ENCODE results near the gene ANKRD52. TPM values are rescaled to one million over a fixed set of nuclear protein-coding genes. Genes with fewer than 3 reads are reported as not detected.
A peak's percentile ranks its signal among the peaks of the same experiment; 100 is the strongest.

Gene ANKRD52
- total and polyA plus RNA-seq, 9 of the 15 experiments (the other 6 are each of a cell fraction or from before 2014, with no cell fraction given) = 0.52 to 46.8 (median 7.9) TPM

DNA sequence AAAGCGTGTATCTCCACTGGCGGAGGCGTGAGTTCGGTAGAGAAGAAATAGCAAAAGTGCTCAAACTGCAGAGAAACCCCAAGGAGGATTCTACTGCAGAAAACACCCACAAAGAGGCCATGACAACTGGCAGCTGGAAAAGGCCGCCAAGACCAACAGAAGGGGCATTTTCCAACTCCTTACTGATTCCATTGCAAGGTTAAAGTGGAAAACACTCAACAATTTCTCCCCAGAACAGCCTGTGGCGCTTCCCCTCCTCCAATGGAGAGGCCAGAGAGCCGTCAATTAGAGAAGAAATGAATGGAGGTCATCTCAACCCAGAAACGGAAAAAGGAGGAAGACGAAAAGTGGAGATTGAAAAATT lies 618 bp upstream of the ANKRD52 start:
- ChIA-PET CTCF (ENCODE audit: low intra/inter-chr PET ratio) (interaction anchor here (0.8 to 2.4 kb wide), 4 partner anchors 35 to 140 kb away, joined by 3 to 11 read pairs (median 5); partner anchors contain the start of gene SMARCC2), POLR2A (interaction anchor here (0.6 to 1.5 kb wide), 6 partner anchors 11 to 222 kb away, joined by 3 to 4 read pairs (median 4); no protein-coding TSS in a partner anchor)
- H3K27ac ChIP-seq (ENCODE audit: extremely low read depth, low read depth, low read length) = peak overlapping the region; percentile 84
- no peaks in the 10 kb centered on the region for H3K27me3 ChIP-seq (ENCODE audit: control insufficient read depth in 2 of 2, insufficient read depth in 2 of 2, low read length in 2 of 2)
- DNase-seq (ENCODE audit: extremely low read depth in 1 of 4, low spot score in 3 of 4) (no peak), FAIRE-seq (no peak), ATAC-seq (no peak; the same call in none of the 3 replicates)
- H4K20me1 ChIP-seq (replicated peaks; ENCODE audit: control insufficient read depth, insufficient read depth, low read length) = peaks cover 6% of the 10 kb centered on the region
- BruUV-seq (replicated peaks) = no TSS peak
- 24% methylated on average over 8 of the region's 9 CpGs for WGBS (ENCODE audit: insufficient coverage, low coverage, missing lambda C conversion rate)
- in situ Hi-C loops (cut with MboI) = loop anchor here (5.0 kb wide), 1 partner anchor 67 kb away; no protein-coding TSS in a partner anchor
- peak overlapping the region; percentile 97 for H3K4me2 ChIP-seq (ENCODE audit: insufficient read depth, low read length)
- no peaks in the 10 kb centered on the region for H3K9me3 ChIP-seq (replicated peaks; ENCODE audit: control insufficient read depth, insufficient read depth, low read depth, low read length)
- peaks cover 24% of the 10 kb centered on the region for H3K79me2 ChIP-seq (ENCODE audit: control insufficient read depth, insufficient read depth, low read length)
- peaks cover 12 to 20% of the 10 kb centered on the region in 2 experiments; a peak in 4 of 5 replicates for H3K4me1 ChIP-seq (replicated peaks in 1 of 2; ENCODE audit: control insufficient read depth in 2 of 2, insufficient read depth in 2 of 2, low read length in 2 of 2)
- peaks cover 33% of the 10 kb centered on the region; the same call in 2 of the 3 replicates for H3K36me3 ChIP-seq (ENCODE audit: control insufficient read depth, insufficient read depth, low read length)
- H3K4me3 ChIP-seq = peak overlapping the region; percentile 91
- peak overlapping the region; percentile 85 to 95 for H3K9ac ChIP-seq (ENCODE audit: insufficient read depth in 1 of 2, low read depth in 2 of 2, low read length in 2 of 2)
- H2AFZ ChIP-seq (ENCODE audit: low read depth, low read length) = peak overlapping the region; percentile 98
- intact Hi-C loops (cut with micrococcal nuclease) = loop anchor here (2.0 kb wide), 2 partner anchors 34 to 140 kb away; partner anchors contain the start of genes NABP2 and ZC3H10
- no peaks in the 10 kb centered on the region for H3K9me1 ChIP-seq (ENCODE audit: control insufficient read depth, insufficient read depth, low read length)
- 0 out of 4 replicates have a peak, but pooled peaks of 1 of the 2 experiments have one; percentile 14 for TF ChIP-seq ARNT (IDR thresholded peaks at IDR 0.05)
- no peak for TF ChIP-seq SUPT5H (IDR thresholded peaks at IDR 0.05)
- TF ChIP-seq SRSF9 (IDR thresholded peaks at IDR 0.05; ENCODE audit: borderline replicate concordance, low read depth, low read length) = no peak
- TF ChIP-seq, protein P1, sequence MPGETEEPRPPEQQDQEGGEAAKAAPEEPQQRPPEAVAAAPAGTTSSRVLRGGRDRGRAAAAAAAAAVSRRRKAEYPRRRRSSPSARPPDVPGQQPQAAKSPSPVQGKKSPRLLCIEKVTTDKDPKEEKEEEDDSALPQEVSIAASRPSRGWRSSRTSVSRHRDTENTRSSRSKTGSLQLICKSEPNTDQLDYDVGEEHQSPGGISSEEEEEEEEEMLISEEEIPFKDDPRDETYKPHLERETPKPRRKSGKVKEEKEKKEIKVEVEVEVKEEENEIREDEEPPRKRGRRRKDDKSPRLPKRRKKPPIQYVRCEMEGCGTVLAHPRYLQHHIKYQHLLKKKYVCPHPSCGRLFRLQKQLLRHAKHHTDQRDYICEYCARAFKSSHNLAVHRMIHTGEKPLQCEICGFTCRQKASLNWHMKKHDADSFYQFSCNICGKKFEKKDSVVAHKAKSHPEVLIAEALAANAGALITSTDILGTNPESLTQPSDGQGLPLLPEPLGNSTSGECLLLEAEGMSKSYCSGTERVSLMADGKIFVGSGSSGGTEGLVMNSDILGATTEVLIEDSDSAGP (CRISPR knock-in tag; IDR thresholded peaks at IDR 0.05) = no peak
- TF ChIP-seq SRF (CRISPR knock-in tag; IDR thresholded peaks at IDR 0.05) = no peak
- no peak for TF ChIP-seq CBX3 (IDR thresholded peaks at IDR 0.05; ENCODE audit: borderline replicate concordance in 1 of 2, low read length in 2 of 2)
- no peak for TF ChIP-seq MCM2 (IDR thresholded peaks at IDR 0.05; ENCODE audit: low read depth)
- no peak for TF ChIP-seq ZNF232 (CRISPR knock-in tag; IDR thresholded peaks at IDR 0.05)
- no peak for TF ChIP-seq ZNF316 (IDR thresholded peaks at IDR 0.05)
- no peak for TF ChIP-seq TBP (optimal IDR thresholded peaks at IDR 0.05; ENCODE audit: low read depth, low read length)
- no peak for TF ChIP-seq ZNF124 (CRISPR knock-in tag; IDR thresholded peaks at IDR 0.05)
- TF ChIP-seq GTF2E2 (tag; IDR thresholded peaks at IDR 0.05) = no peak
- no peak for TF ChIP-seq RFX5 (IDR thresholded peaks at IDR 0.05; ENCODE audit: low read depth, low read length)
- 0 out of 4 replicates have a peak, but pooled peaks of 1 of the 2 experiments have one; percentile 22 for TF ChIP-seq HDAC1 (IDR thresholded peaks at IDR 0.05)
- TF ChIP-seq ZNF707 (CRISPR knock-in tag; conservative IDR thresholded peaks at IDR 0.05) = no peak
- no peak for TF ChIP-seq SIRT6 (IDR thresholded peaks at IDR 0.05; ENCODE audit: low read depth, low read length)
- no peak for TF ChIP-seq POLR3G (IDR thresholded peaks at IDR 0.05; ENCODE audit: extremely low read depth, insufficient read length, insufficient replicate concordance)
- no peak for TF ChIP-seq TRIM28 (IDR thresholded peaks at IDR 0.05)
- no peak for TF ChIP-seq RBM39 (optimal IDR thresholded peaks at IDR 0.05; ENCODE audit: low read depth, low read length)
- no peak for TF ChIP-seq THRAP3 (IDR thresholded peaks at IDR 0.05; ENCODE audit: borderline replicate concordance)
- TF ChIP-seq POLR2A (conservative IDR thresholded peaks at IDR 0.05) = 0 out of 2 replicates have a peak, but pooled peaks have one; percentile 4
- no peak for TF ChIP-seq ZNF184 (CRISPR knock-in tag; IDR thresholded peaks at IDR 0.05)
- no peak for TF ChIP-seq ZNF699 (CRISPR knock-in tag; IDR thresholded peaks at IDR 0.05; ENCODE audit: insufficient replicate concordance)
- TF ChIP-seq ZNF431 (CRISPR knock-in tag; IDR thresholded peaks at IDR 0.05) = no peak
- TF ChIP-seq HDAC3 (IDR thresholded peaks at IDR 0.05; ENCODE audit: borderline replicate concordance, partially characterized antibody) = no peak
- TF ChIP-seq STAT5B (CRISPR knock-in tag; IDR thresholded peaks at IDR 0.05) = no peak
- TF ChIP-seq SETDB1 (IDR thresholded peaks at IDR 0.05; ENCODE audit: low read length) = no peak

Data from K562 (cell line).